GF-D8 (cell line): ENCODE measurements around the gene ETNK2.
A peak's percentile ranks its signal among the peaks of the same experiment; 100 is the strongest.

ENCODE experiments used
- DNase-seq: peaks from one replicate; lab custom pipeline; 2025; lab: John Stamatoyannopoulos, UW

Gene ETNK2

DNA sequence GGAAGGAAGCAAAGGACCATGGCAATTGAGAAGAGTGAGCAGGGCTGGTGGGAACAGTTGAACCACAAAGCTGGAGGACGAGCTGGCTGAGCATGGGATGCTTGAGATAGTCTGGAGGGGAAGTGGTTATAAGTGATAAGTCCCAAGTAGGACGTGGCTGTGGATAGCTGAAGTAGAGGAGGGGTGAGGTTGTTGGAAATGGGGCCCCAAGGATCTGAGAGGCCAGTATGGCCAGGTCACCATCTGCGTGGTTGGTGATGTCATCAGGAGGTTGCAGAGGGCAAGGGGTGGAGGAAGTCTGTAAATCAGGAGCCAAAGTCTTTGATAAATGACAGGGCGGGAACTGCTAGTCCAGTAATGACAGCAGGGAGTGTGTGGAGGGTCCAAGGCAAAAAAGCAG lies 25.3 kb upstream of the ETNK2 start:
- no peak for DNase-seq

GRCh38 chr1:204176049-204176448 lies 24.2 kb upstream of the ETNK2 start:
- DNase-seq, result no peak

DNA sequence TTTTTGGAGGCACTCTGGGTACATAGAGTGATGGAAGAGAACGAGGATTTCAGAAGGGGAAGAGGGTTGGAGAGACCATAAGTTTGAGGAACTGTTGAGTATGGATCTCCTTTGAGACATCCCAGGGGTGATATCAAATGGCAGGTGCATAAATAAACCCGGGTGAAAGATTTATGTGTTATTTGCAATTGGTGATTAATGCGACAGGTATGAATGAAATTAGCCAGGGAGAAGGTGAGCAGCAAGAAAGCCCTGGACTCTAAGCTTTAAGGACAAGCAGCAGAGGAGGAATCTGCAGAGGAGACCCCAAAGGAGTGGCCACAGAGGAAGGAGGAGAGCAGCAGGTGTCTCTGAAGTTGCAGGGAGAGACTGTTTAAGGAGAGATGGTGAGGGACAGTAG lies 23.1 kb upstream of the ETNK2 start:
- no peak for DNase-seq

DNA sequence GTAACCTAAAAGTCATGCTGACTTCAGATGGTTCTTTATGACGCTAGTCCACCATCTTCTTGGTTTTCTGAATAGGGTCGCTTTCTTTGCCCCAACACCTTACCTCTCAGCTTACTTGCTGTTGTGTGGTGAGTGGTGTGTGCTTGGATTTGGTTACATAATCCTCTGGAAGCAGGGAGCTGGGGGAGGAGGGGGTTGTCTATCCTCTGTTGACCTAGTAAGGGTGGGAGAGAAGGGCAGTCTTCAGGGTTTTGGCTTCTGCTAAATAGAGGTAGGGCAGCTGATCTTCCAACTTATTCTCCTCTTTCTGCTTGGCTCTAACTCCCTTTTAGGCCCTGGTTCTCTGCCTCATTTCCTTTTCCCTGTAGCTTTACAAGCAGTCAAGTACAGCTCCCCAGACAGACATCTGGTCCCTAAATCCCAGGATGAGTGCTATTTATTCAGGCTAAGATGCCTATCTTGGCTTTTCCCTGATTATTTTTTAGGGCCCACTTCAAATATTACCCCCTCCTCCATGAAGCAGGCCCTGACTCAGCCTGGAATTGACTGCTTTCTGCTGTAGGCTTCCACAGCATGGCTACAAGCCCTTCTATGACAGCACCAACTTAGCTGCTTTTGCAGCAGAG lies 20.7 kb upstream of the ETNK2 start:
- DNase-seq, result no peak

- DNase-seq, result no peak
Observed at GRCh38 chr1:204171751-204172178, 19.9 kb upstream of the ETNK2 start.

DNA sequence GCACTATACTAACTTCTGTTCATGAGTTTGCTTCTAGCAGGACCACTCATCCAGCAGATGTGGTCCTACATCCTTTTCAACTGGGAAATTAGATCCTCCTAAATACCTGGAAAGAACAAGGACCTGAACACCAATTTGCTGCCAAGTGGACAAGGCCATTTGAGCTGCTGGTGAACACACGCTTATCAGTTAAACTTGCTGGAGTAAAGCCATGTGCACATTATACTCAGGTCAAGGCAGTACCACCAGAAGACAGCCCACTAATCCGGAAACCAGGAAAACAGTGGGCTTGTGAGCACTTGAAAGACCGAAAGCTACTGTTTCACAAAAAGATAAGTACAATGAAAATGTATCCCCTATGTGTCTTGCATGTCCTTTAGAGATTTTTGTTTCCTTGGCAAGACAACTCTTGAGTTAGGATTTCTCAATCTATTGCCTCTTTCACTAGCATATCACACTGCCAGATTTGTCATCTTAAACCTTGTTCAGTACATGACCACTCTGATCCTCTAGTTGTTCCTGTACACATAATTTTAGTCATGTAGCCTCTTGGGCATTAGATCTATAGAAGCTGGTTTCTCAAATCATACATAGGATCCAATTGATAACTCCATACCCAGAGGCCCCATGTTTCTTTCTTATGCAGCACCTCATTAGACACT lies 18.8 kb upstream of the ETNK2 start:
- no peak for DNase-seq

DNA sequence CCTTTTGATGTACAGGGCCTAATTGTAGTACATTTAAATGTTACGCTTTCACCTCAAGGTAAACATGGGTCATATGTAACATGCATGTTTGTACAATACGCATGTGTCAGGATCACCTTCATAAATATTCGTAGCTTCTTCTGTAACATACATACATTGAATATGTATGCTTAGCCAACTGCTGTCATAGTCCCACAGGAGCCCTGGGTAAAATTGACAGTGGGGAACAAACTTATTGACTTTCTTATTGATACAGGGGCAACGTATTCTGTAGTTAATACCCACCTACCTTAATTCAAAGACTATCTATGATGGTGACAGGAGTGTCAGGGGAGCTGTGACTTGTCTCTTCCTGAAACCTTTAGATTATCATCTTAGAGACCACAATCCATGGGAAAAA lies 18.0 kb upstream of the ETNK2 start:
- no peak for DNase-seq

DNA sequence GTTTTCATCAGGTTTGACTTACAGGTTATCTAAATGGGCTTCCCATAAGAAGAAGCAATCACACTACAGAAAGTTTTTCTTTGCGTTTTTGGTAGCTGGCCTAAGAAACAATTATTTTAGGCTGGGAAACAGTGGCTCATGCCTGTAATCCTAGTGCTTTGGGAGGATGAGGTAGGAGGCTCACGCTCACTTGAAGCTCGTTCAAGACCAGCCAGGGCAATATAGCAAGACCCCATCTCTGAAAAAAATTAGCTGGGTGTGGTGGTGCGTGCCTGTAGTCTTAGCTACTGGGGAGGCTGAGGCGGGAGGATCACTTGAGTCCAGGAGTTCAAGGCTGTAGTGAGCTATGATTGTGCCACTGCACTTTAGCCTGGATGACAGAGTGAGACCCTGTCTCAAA lies 15.9 kb upstream of the ETNK2 start:
- no peak for DNase-seq

GRCh38 chr1:204166219-204166618 lies 14.4 kb upstream of the ETNK2 start, which contains the start of gene REN:
Gene REN, minus strand, starts transcription at chr1:204166337. Its CDS starts 44 bp downstream, at chr1:204166293.
- no peak for DNase-seq

GRCh38 chr1:204162494-204163074 lies 10.7 kb upstream of the ETNK2 start:
- DNase-seq, result peak; percentile 16

DNA sequence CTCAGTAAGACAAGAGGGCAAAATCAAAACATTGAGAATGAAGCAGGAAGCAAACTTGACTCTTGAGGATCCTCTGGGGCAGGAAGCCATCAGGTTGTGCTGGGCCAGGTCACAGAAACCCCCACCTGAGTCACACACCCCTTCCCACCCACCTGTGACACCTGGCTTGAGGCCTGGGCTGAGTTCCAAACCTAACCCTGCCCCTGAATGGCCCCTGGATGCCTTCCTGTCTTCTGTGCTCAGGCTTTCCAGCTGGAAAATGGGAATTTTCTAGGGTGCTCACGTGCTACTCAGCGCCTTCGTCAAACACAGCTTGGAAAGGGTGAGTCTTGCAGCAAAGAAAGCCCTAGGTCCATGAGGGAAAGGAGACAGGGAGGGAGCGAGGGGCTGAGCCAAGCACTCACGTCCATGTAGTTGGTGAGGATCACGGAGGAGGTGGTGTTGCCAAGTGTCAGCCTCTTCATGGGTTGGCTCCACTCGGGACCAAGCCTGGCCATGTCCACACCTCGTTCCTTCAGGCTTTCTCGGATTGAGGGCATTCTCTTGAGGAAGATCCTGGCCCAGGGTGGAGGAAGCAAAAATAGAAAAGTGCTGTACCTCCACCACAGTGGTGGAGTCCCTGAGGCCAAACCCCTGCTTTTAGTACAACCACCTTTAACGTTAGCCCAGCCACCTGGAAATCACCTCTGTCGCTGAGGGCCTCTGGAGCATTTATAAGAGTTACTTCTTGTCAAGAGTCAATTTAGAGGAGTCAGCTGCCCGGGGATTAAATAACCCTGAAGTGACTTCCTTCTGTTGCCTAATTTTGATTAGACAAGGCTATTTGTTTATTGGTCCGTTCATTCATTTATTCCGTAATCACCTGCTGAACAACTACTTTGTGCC lies 10.0 kb upstream of the ETNK2 start:
- DNase-seq, result no peak

DNA sequence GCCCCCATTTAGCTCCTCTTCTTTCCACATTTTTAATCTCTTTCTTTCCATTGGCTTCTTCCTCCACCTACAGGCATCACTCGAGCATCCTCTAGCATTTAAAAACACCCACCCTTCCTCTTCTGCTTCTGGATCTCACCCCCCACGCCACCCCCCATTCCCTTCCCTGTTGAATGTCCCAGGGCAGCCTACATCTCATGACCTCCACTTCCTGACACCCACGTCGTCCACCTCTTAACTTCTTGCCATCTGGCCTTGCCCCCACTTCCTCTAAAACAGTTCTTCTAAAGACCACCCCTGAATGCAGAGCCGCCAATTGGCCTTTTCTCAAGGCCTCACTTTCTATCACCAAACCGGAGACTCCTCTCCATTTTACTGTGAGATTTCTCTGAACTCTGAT lies 6.1 kb upstream of the ETNK2 start:
- DNase-seq, result no peak

GRCh38 chr1:204155881-204156280 lies 4.0 kb upstream of the ETNK2 start:
- no peak for DNase-seq

- DNase-seq, result no peak
Observed at GRCh38 chr1:204154568-204155255, 2.9 kb upstream of the ETNK2 start.

- DNase-seq, result no peak
Observed at GRCh38 chr1:204153667-204154066, 1.8 kb upstream of the ETNK2 start.

DNA sequence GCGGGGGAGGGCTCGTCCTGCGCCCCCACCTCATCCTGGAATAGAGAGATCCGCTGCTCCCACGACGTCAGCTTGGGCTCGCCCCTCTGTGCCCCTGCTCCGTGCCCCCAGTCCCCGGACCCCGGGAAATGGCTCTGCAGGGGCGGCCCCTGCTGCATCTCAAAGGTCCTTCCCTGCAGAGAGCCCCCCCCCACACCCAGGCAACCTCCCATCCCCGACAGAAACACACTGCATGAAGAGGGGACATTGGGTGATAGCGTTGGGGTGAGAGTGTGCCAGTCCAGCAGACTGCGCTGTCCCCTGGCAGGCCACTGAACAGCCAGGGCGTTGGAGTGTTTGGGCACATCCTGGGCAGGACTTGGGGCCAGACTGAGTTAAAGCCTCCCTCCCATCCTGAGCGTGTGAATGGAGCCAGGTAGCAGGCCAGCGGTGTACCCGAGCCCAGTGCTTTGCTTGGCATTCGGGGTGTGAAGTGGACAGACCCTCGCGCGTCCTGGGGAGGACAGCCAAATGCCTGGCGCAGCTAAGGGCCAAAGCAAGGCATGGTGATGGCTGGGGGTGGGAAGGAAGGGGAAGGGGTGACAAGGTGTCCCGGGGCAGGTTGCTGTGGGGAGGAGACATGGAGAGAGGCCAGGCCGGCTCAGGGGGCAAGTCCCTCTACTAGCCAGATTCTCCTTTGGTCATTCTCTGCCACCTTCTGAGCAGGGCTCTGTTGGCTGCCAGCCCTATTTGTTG lies 633 bp upstream of the ETNK2 start:
- DNase-seq, result no peak

- DNase-seq, result no peak
Observed at GRCh38 chr1:204150702-204151551, 917 bp downstream of the ETNK2 start.

DNA sequence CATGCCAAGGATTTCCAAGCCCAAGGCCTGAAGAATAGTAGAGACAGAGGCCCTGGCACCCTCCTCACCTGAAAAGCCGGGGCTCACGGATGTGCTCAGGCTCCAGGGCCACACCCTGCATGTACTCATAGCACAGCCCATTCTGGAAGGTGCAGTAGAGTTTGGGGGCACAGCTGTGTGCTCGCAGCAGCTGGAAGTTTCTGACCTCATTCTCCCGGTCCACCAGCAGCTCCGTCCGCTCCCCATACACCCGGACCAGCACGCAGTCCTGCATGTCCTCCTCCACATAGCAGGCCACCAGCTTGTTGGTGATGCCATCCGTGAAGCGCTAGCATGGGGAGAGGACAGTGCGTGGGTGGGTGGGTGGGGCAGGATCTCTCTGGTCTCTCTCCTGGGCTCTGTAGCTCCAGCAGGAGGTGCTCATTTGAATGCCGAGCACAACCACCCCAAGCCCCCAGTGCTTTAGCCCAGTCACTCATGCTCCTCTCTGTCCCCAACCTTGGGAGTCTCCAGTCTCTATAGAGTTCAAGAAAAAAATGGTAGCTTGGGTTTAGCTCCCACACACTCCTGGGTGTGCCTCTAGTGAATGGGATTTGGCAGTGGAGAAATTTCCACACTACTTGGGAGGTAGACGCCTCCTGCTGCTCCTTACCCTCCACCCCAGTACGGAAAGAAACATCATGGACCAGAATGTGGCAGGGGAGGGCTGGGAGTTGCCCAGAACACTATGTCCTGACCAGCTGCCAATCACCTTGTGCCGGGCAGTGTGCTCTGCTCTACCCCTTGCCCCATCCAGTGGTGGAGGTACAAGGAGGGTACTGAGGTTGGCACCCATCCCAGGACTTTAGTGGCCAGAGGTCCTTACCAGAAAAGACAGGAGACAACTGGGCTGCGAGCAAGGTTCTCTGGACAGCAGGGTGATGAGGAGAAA lies 1.9 kb downstream of the ETNK2 start:
- DNase-seq, result no peak

GRCh38 chr1:204149107-204149506 lies 2.7 kb downstream of the ETNK2 start:
- no peak for DNase-seq
